K562 (cell line): ENCODE data around the gene ATXN1. TPM values are rescaled to one million over a fixed set of nuclear protein-coding genes. Genes with fewer than 3 reads are reported as not detected.

Experiments used
- EZH2 ChIP-seq: IDR thresholded peaks from 2 replicates; pipeline ENCODE4 v1.6.1; 2012; ENCODE audit warnings: low read depth, mild to moderate bottlenecking, inconsistent platforms, low read length, borderline replicate concordance
- FOS ChIP-seq: IDR thresholded peaks from 3 replicates; pipeline ENCODE4 v1.6.1; 2011; ENCODE audit not compliant: insufficient read length; ENCODE audit errors: extremely low read depth
- FOSL1 ChIP-seq: fragments of 200-800 bp; sonication (Bioruptor generic); conservative IDR thresholded peaks from 2 replicates; pipeline ENCODE4 v1.6.1; 2016; ENCODE audit warnings: missing genetic modification characterization, missing compliant biosample characterization
- ILF3 ChIP-seq: fragments of 450-650 bp; IDR thresholded peaks from 2 replicates; pipeline ENCODE4 v1.6.1; 2018; ENCODE audit warnings: antibody characterized with exemption, mild to moderate bottlenecking, moderate library complexity, borderline replicate concordance
- KHSRP ChIP-seq: fragments of 450-650 bp; IDR thresholded peaks from 2 replicates; pipeline ENCODE4 v1.6.1; 2017
- TBL1XR1 ChIP-seq, 2 experiments: IDR thresholded peaks; 2 replicates each; pipeline ENCODE4 v1.6.1; 2012; ENCODE audit warnings: improper control_type of control experiment in 2 of 2, low read length in 2 of 2, mild to moderate bottlenecking in 1 of 2
- TOE1 ChIP-seq, 2 experiments: fragments of 450-650 bp in 1 of 2; sonication (generic) in 1 of 2; formaldehyde crosslinking in 1 of 2; IDR thresholded peaks; 2 replicates each; pipeline versions ENCODE4 v1.7.1 to v1.8.0; 2016 to 2022; ENCODE audit warnings: borderline replicate concordance in 2 of 2, mild to moderate bottlenecking in 2 of 2, antibody characterized with exemption in 1 of 2, inconsistent platforms in 1 of 2, low read depth in 1 of 2, missing genetic modification reagents in 1 of 2, moderate library complexity in 1 of 2
- polyA plus RNA-seq, 8 experiments: library from polyadenylated mRNA; depleted of rRNA in 4 of 8; stranded (reverse) in 5 of 8; unstranded in 3 of 8; fragments of >200 nt; fragmentation: Nextera tagmentation in 2 of 8; fragmentation: Illumina TruSeq in 1 of 8; extraction: Ambion mirVana in 2 of 8; extraction: Trizol in 1 of 8; gene quantifications; 2 replicates each; pipeline versions ENCODE4 v1.2.1 to v1.2.3, GENCODE V29; 2011 to 2014; ENCODE audit warnings: inconsistent platforms in 1 of 8, missing spikeins in 1 of 8
- total RNA-seq, 7 experiments: library from RNA; depleted of rRNA in 6 of 7; stranded (reverse); fragments of >200 nt in 6 of 7; fragmentation: Illumina TruSeq in 2 of 7; extraction: Trizol in 2 of 7; gene quantifications; 2 replicates each; pipeline versions ENCODE4 v1.2.1 to v1.2.3, GENCODE V29; 2011 to 2021; ENCODE audit warnings: low replicate concordance in 1 of 7
- TF ChIP-seq, protein P1 (sequence below): fragments of 250-450 bp; sonication (Bioruptor Pico); IDR thresholded peaks from 2 replicates; pipeline ENCODE4 v1.5.0; 2020; ENCODE audit warnings: mild to moderate bottlenecking, borderline replicate concordance
- TF ChIP-seq, protein P2 (sequence below): sonication (generic); formaldehyde crosslinking; IDR thresholded peaks from 2 replicates; pipeline ENCODE4 v1.8.0; 2022; ENCODE audit warnings: mild to moderate bottlenecking, missing genetic modification reagents
- TF ChIP-seq, protein P3 (sequence below): sonication (generic); formaldehyde crosslinking; IDR thresholded peaks from 2 replicates; pipeline ENCODE4 v1.8.0; 2023; ENCODE audit warnings: missing genetic modification reagents, mild to moderate bottlenecking, borderline replicate concordance

ATXN1 gene
- total and polyA plus RNA-seq, 9 of the 15 experiments (the other 6 are each of a cell fraction or from before 2014, with no cell fraction given) = under 0.01 to 1.2 (median 0.58) TPM

DNA sequence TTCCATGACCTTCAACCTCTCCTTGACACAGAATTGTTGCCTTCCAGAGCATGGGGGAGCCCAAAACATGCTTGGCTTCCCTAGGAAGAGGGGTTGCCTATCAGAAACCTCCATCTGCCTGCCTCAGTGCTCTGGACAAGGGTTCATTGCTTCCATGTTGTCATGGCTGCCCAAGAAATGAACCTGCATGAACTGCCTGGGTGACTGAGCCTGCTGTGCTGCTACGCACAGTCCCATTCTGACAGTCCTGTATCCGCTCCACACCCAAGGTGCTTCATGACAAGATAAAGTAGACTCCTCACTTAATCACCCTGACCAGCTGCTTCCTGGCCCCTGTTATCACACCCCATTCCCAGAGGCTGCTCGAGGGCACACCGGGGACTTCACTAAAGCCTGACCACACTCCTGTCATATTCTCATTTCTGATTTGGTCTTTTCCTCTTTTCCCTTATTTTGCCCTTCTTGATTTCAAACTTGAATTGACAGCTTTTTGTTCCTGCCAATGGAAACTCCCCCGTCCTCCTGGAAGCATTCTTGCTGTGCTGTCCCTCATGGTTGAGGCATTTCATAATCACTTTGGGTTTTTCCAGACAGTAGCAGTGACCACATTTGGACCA lies 491.0 kb downstream of the ATXN1 start (continued):
- TF ChIP-seq, protein P1, sequence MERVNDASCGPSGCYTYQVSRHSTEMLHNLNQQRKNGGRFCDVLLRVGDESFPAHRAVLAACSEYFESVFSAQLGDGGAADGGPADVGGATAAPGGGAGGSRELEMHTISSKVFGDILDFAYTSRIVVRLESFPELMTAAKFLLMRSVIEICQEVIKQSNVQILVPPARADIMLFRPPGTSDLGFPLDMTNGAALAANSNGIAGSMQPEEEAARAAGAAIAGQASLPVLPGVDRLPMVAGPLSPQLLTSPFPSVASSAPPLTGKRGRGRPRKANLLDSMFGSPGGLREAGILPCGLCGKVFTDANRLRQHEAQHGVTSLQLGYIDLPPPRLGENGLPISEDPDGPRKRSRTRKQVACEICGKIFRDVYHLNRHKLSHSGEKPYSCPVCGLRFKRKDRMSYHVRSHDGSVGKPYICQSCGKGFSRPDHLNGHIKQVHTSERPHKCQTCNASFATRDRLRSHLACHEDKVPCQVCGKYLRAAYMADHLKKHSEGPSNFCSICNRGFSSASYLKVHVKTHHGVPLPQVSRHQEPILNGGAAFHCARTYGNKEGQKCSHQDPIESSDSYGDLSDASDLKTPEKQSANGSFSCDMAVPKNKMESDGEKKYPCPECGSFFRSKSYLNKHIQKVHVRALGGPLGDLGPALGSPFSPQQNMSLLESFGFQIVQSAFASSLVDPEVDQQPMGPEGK (CRISPR knock-in tag) = no peak
- TF ChIP-seq, protein P2, sequence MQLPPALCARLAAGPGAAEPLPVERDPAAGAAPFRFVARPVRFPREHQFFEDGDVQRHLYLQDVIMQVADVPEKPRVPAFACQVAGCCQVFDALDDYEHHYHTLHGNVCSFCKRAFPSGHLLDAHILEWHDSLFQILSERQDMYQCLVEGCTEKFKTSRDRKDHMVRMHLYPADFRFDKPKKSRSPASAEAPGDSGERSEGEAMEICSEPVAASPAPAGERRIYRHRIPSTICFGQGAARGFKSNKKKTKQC (CRISPR knock-in tag) = peak; percentile 79; the same call in 1 of the 2 replicates
- TF ChIP-seq EZH2 (no peak), TOE1 (IDR thresholded peaks at IDR 0.05; ENCODE audit: borderline replicate concordance) (no peak; the same call in none of the 2 replicates), TOE1 (CRISPR knock-in tag; IDR thresholded peaks at IDR 0.05; ENCODE audit: borderline replicate concordance, low read depth) (no peak), FOSL1 (tag) (peak; percentile 82), ILF3 (0 out of 2 replicates have a peak, but pooled peaks have one; percentile 28), KHSRP (no peak), FOS (no peak), TBL1XR1 (IDR thresholded peaks at IDR 0.05; ENCODE audit: low read length in 2 of 2) (peak; percentile 86 to 98; a peak in 3 of 4 replicates)
- TF ChIP-seq, protein P3, sequence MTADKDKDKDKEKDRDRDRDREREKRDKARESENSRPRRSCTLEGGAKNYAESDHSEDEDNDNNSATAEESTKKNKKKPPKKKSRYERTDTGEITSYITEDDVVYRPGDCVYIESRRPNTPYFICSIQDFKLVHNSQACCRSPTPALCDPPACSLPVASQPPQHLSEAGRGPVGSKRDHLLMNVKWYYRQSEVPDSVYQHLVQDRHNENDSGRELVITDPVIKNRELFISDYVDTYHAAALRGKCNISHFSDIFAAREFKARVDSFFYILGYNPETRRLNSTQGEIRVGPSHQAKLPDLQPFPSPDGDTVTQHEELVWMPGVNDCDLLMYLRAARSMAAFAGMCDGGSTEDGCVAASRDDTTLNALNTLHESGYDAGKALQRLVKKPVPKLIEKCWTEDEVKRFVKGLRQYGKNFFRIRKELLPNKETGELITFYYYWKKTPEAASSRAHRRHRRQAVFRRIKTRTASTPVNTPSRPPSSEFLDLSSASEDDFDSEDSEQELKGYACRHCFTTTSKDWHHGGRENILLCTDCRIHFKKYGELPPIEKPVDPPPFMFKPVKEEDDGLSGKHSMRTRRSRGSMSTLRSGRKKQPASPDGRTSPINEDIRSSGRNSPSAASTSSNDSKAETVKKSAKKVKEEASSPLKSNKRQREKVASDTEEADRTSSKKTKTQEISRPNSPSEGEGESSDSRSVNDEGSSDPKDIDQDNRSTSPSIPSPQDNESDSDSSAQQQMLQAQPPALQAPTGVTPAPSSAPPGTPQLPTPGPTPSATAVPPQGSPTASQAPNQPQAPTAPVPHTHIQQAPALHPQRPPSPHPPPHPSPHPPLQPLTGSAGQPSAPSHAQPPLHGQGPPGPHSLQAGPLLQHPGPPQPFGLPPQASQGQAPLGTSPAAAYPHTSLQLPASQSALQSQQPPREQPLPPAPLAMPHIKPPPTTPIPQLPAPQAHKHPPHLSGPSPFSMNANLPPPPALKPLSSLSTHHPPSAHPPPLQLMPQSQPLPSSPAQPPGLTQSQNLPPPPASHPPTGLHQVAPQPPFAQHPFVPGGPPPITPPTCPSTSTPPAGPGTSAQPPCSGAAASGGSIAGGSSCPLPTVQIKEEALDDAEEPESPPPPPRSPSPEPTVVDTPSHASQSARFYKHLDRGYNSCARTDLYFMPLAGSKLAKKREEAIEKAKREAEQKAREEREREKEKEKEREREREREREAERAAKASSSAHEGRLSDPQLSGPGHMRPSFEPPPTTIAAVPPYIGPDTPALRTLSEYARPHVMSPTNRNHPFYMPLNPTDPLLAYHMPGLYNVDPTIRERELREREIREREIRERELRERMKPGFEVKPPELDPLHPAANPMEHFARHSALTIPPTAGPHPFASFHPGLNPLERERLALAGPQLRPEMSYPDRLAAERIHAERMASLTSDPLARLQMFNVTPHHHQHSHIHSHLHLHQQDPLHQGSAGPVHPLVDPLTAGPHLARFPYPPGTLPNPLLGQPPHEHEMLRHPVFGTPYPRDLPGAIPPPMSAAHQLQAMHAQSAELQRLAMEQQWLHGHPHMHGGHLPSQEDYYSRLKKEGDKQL (CRISPR knock-in tag) = no peak
- TF ChIP-seq, all 486 proteins: peak for 190
